ENCODE measurements around the gene MTUS2. TPM values are rescaled to one million over a fixed set of nuclear protein-coding genes. Genes with fewer than 3 reads are reported as not detected.

The MTUS2 gene
- total and polyA plus RNA-seq, 2 of the 8 experiments (the other 6 are each of a cell fraction or from before 2014, with no cell fraction given) = 0.18 to 0.80 TPM

DNA sequence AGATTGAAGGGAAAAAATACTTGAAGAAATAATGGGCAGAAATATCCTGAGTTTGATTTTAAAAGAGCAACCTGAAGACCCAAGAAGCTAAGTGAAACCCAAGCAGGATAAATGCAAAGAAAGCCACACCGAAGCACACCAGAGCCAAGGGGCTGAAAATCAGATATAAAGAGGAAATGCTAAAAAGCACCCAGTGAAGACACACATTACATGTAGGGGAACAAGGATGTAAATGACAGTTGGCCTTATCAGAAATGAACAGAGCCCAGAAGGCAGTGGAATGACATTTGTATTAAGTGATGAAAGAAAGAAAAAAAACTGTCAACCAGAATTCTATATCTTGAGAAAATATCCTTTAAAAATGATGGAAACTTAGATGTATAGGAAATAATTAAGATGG, 636.3 kb downstream of the MTUS2 start:
- Histone ChIP-seq H4K5ac (ENCODE audit: insufficient read length, low read depth, low read length) (no peak overlapping the region), H3K4me3 (ENCODE audit: extremely low read depth in 1 of 4, insufficient read depth in 2 of 4, low read depth in 3 of 4, low read length in 4 of 4) (no peak overlapping the region), H3K14ac (ENCODE audit: insufficient read length) (no peak overlapping the region), H2BK15ac (ENCODE audit: low read length) (no peak overlapping the region), H2AK5ac (ENCODE audit: low read depth, low read length) (no peak overlapping the region), H4K20me1 (replicated peaks in 1 of 2; ENCODE audit: control insufficient read depth in 1 of 2, insufficient read depth in 2 of 2, low read length in 2 of 2) (no peaks in the 10 kb centered on the region), H3K9ac (replicated peaks in 1 of 4; ENCODE audit: extremely low read depth in 1 of 4, low read depth in 3 of 4, low read length in 3 of 4) (no peak overlapping the region), H3K27ac (ENCODE audit: low read depth, low read length) (no peak overlapping the region), H3K23ac (ENCODE audit: insufficient read length) (no peak overlapping the region), H3K4me1 (replicated peaks in 1 of 4; ENCODE audit: control insufficient read depth in 3 of 4, insufficient read depth in 4 of 4, low read length in 3 of 4) (peaks cover 0 to 4% (median 0%) of the 10 kb centered on the region in 4 experiments; a peak in 2 of 7 replicates), H3K79me1 (ENCODE audit: low read depth, low read length) (no peaks in the 10 kb centered on the region), H3K18ac (ENCODE audit: extremely low read depth, low read length) (no peak overlapping the region), H4K91ac (replicated peaks; ENCODE audit: insufficient read length, low read length) (no peak overlapping the region), H4K8ac (ENCODE audit: extremely low read depth, insufficient read depth, low read length) (no peak overlapping the region), H3K79me2 (ENCODE audit: control insufficient read depth in 1 of 2, insufficient read depth in 2 of 2, low read length in 2 of 2) (no peaks in the 10 kb centered on the region), H2AFZ (ENCODE audit: low read length) (no peak overlapping the region), H3K4ac (replicated peaks; ENCODE audit: insufficient read length, low read depth, low read length) (no peak overlapping the region), H2BK5ac (ENCODE audit: low read depth, low read length) (no peak overlapping the region), H3K9me3 (ENCODE audit: insufficient read depth in 2 of 2, low read depth in 1 of 2, low read length in 1 of 2) (0 out of 4 replicates have a peak, but pooled peaks cover 0 to 3% of the 10 kb centered on the region in 2 experiments), H3K36me3 (ENCODE audit: control insufficient read depth in 2 of 4, insufficient read depth in 4 of 4, low read length in 3 of 4) (no peaks in the 10 kb centered on the region), H3K4me2 (ENCODE audit: insufficient read depth in 1 of 2, low read depth in 2 of 2, low read length in 2 of 2) (no peak overlapping the region), H3K23me2 (ENCODE audit: low read depth, low read length) (no peaks in the 10 kb centered on the region), H3K56ac (replicated peaks; ENCODE audit: insufficient read length, low read depth, low read length) (no peak overlapping the region), H2BK120ac (replicated peaks; ENCODE audit: low read depth, low read length) (no peak overlapping the region), H2BK12ac (ENCODE audit: low read depth, low read length) (no peak overlapping the region), H3K27me3 (replicated peaks in 1 of 4; ENCODE audit: control insufficient read depth in 3 of 4, extremely low read depth in 1 of 4, insufficient read depth in 3 of 4, low read length in 3 of 4) (no peaks in the 10 kb centered on the region), H2BK20ac (ENCODE audit: low read length) (no peak overlapping the region)
- FAIRE-seq = no peak
- CTCF ChIA-PET (ENCODE audit: partially characterized antibody) = interaction anchor here (0.8 to 3.1 kb wide), 6 partner anchors 8 to 993 kb away, joined by 3 to 12 read pairs (median 4); no protein-coding TSS in a partner anchor
- WGBS, 2 experiments (ENCODE audit: extremely low coverage in 1 of 2, insufficient coverage in 1 of 2, insufficient read length in 1 of 2, insufficient replicate concordance in 2 of 2, low coverage in 1 of 2, low lambda C conversion rate in 2 of 2, missing lambda C conversion rate in 1 of 2) = 86% methylated on average over 1 of the region's 1 CpG; no CpG with 5 or more reads in 1 of the 2 experiments
- POLR2A ChIA-PET (ENCODE audit: partially characterized antibody) = no interaction called here
- DNase-seq (ENCODE audit: low read depth in 1 of 2, low spot score in 2 of 2) = no peak
- TF ChIP-seq EGR1 (IDR thresholded peaks at IDR 0.05; ENCODE audit: borderline replicate concordance, low read depth, low read length) (no peak), SIN3A (conservative IDR thresholded peaks at IDR 0.05 in 1 of 2, IDR thresholded peaks at IDR 0.05 in 1 of 2; ENCODE audit: low read depth in 1 of 2, low read length in 2 of 2) (no peak), YY1 (IDR thresholded peaks at IDR 0.05; ENCODE audit: low read depth, low read length) (no peak), KDM1A (IDR thresholded peaks at IDR 0.05; ENCODE audit: borderline replicate concordance, low read length) (no peak), BCL11A (IDR thresholded peaks at IDR 0.05; ENCODE audit: low read depth in 2 of 2, low read length in 2 of 2) (no peak), TEAD4 (IDR thresholded peaks at IDR 0.05; ENCODE audit: low read depth, low read length) (no peak), POU5F1 (IDR thresholded peaks at IDR 0.05; ENCODE audit: low read depth, low read length) (no peak), SAP30 (IDR thresholded peaks at IDR 0.05; ENCODE audit: insufficient read depth, insufficient replicate concordance, low read length) (no peak), PHF8 (conservative IDR thresholded peaks at IDR 0.05; ENCODE audit: low read depth, low read length) (no peak), FOSL1 (IDR thresholded peaks at IDR 0.05; ENCODE audit: insufficient read depth, low read depth, low read length) (no peak), CREB1 (IDR thresholded peaks at IDR 0.05) (no peak), KDM5A (IDR thresholded peaks at IDR 0.05; ENCODE audit: low read length) (no peak)
- TF ChIP-seq, protein P1, sequence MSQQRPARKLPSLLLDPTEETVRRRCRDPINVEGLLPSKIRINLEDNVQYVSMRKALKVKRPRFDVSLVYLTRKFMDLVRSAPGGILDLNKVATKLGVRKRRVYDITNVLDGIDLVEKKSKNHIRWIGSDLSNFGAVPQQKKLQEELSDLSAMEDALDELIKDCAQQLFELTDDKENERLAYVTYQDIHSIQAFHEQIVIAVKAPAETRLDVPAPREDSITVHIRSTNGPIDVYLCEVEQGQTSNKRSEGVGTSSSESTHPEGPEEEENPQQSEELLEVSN (IDR thresholded peaks at IDR 0.05) = no peak
